HCT116 (cell line): Measurements from ENCODE around the gene DAPK2. TPM values are rescaled to one million over a fixed set of nuclear protein-coding genes. Genes with fewer than 3 reads are reported as not detected.

Source experiments
- ATAC-seq: fragments of 200-7000 bp; cut with Tn5 transposase; 2 replicates; pipeline ENCODE4 v1.9.1; 2020; ENCODE audit warnings: mild to moderate bottlenecking, moderate library complexity
- BruUV-seq: library from RNA; stranded (reverse); fragments of 400-500 nt; replicated peaks from 2 replicates; lab custom pipeline; 2021; lab: Mats Ljungman, UMichigan
- CTCF ChIA-PET: fragments of 300-600 bp; sonication (Branson Sonifier 250); formaldehyde crosslinking; loops from one replicate; lab custom pipeline; 2021; ENCODE audit warnings: antibody characterized with exemption; lab: Charles Lee
- POLR2A ChIA-PET: fragments of 300-600, 350-600 bp; sonication (Branson Sonifier 250); formaldehyde crosslinking; loops from one replicate; lab custom pipeline; 2021; ENCODE audit warnings: antibody characterized with exemption; lab: Charles Lee
- RAD21 ChIA-PET, 2 experiments: fragments of 300-600 bp; sonication (Branson Sonifier 250); formaldehyde crosslinking; loops; one replicate each; lab custom pipeline; 2023; ENCODE audit warnings: low total read pairs in 2 of 2; ENCODE audit not compliant: uncharacterized antibody in 2 of 2, unreplicated experiment in 2 of 2, low non-redundant PET in 1 of 2; lab: Charles Lee
- DNase-seq: peaks from one replicate; pipeline ENCODE4 v3.0.0-alpha.2; 2010; ENCODE audit warnings: low read depth, low spot score
- H2AFZ ChIP-seq: fragments of 200-600 bp; shearing (Covaris generic), sonication (generic); 2 replicates; pipeline ENCODE4 v1.6.1; 2017; ENCODE audit warnings: low read depth, mixed run types, mixed read lengths, antibody characterized with exemption, low read length; ENCODE audit not compliant: poor library complexity, severe bottlenecking
- H3K27ac ChIP-seq: 2 replicates; pipeline ENCODE4 v1.5.1; 2012; ENCODE audit warnings: low read depth, low read length
- H3K27me3 ChIP-seq: fragments of 200-600 bp; sonication (generic); 2 replicates; pipeline ENCODE4 v1.6.1; 2016; ENCODE audit warnings: mixed run types, low read length, mixed read lengths; ENCODE audit not compliant: insufficient read depth
- H3K36me3 ChIP-seq, 2 experiments: fragments of 200-500 bp in 1 of 2; fragments of 200-600 bp in 1 of 2; sonication (Bioruptor generic) in 1 of 2; sonication (generic) in 1 of 2; 2 replicates each; pipeline versions ENCODE4 v1.5.1 to v1.6.1; 2014 to 2016; ENCODE audit warnings: low read length in 2 of 2, inconsistent platforms in 1 of 2, mixed read lengths in 1 of 2, mixed run types in 1 of 2; ENCODE audit not compliant: insufficient read depth in 2 of 2, control insufficient read depth in 1 of 2
- H3K4me1 ChIP-seq, 2 experiments: fragments of 200-600 bp in 1 of 2; sonication (generic) in 1 of 2; 2 replicates each; pipeline versions ENCODE4 v1.5.1 to v1.6.1; 2012 to 2017; ENCODE audit warnings: low read length in 2 of 2, inconsistent platforms in 1 of 2, mild to moderate bottlenecking in 1 of 2, mixed read lengths in 1 of 2, mixed run types in 1 of 2, moderate library complexity in 1 of 2; ENCODE audit not compliant: insufficient read depth in 2 of 2, control insufficient read depth in 1 of 2
- H3K4me2 ChIP-seq: fragments of 200-600 bp; sonication (generic); 2 replicates; pipeline ENCODE4 v1.6.1; 2017; ENCODE audit warnings: mixed run types, low read length, mixed read lengths
- H3K4me3 ChIP-seq, 2 experiments: fragments of 200-600 bp in 1 of 2; sonication (generic) in 1 of 2; replicated peaks in 1 of 2; 2 replicates each; pipeline ENCODE4 v1.5.1; 2011 to 2016; ENCODE audit warnings: low read length in 2 of 2, control low read depth in 1 of 2, low read depth in 1 of 2, mild to moderate bottlenecking in 1 of 2, mixed read lengths in 1 of 2, mixed run types in 1 of 2
- H3K79me2 ChIP-seq: fragments of 200-600 bp; sonication (generic); 2 replicates; pipeline ENCODE4 v1.6.1; 2017; ENCODE audit warnings: mild to moderate bottlenecking, mixed run types, low read length, moderate library complexity, mixed read lengths; ENCODE audit not compliant: insufficient read depth
- H3K9ac ChIP-seq: fragments of 200-600 bp; sonication (generic); 2 replicates; pipeline ENCODE4 v1.6.1; 2016; ENCODE audit warnings: low read length, mixed read lengths
- H3K9me2 ChIP-seq: fragments of 200-600 bp; sonication (generic), shearing (Covaris generic); 2 replicates; pipeline ENCODE4 v1.6.1; 2017; ENCODE audit warnings: mixed run types, mild to moderate bottlenecking, moderate library complexity; ENCODE audit not compliant: insufficient read depth
- H3K9me3 ChIP-seq, 2 experiments: fragments of 200-500 bp in 1 of 2; fragments of 200-600 bp in 1 of 2; sonication (Bioruptor generic) in 1 of 2; sonication (generic) in 1 of 2; 2 replicates each; pipeline ENCODE4 v1.6.1; 2014 to 2017; ENCODE audit warnings: low read length in 2 of 2, mixed read lengths in 2 of 2, inconsistent platforms in 1 of 2, low read depth in 1 of 2, mild to moderate bottlenecking in 1 of 2, mixed run types in 1 of 2, moderate library complexity in 1 of 2; ENCODE audit not compliant: control insufficient read depth in 1 of 2, insufficient read depth in 1 of 2
- H4K20me1 ChIP-seq: fragments of 200-600 bp; sonication (generic), shearing (Covaris generic); 2 replicates; pipeline ENCODE4 v1.6.1; 2017; ENCODE audit warnings: mixed run types, mild to moderate bottlenecking, moderate library complexity; ENCODE audit not compliant: insufficient read depth
- CEBPB ChIP-seq: IDR thresholded peaks from 2 replicates; pipeline ENCODE4 v1.6.1; 2012; ENCODE audit warnings: low read depth
- EZH2 ChIP-seq: fragments of 200-600 bp; sonication (generic); IDR thresholded peaks from 2 replicates; pipeline ENCODE4 v1.6.1; 2017; ENCODE audit warnings: antibody characterized with exemption, mixed run types
- FOSL1 ChIP-seq: IDR thresholded peaks from 2 replicates; pipeline ENCODE4 v1.6.1; 2012; ENCODE audit warnings: low read depth
- JUND ChIP-seq: IDR thresholded peaks from 2 replicates; pipeline ENCODE4 v1.6.1; 2012
- POLR2A ChIP-seq: IDR thresholded peaks from 2 replicates; pipeline ENCODE4 v1.7.0; 2011; ENCODE audit warnings: borderline replicate concordance; ENCODE audit not compliant: insufficient read depth, insufficient read length; ENCODE audit errors: extremely low read depth
- POLR2AphosphoS5 ChIP-seq: IDR thresholded peaks from 2 replicates; pipeline ENCODE4 v1.6.1; 2011; ENCODE audit warnings: mild to moderate bottlenecking, low read depth, low read length, moderate library complexity
- SP1 ChIP-seq: IDR thresholded peaks from 2 replicates; pipeline ENCODE4 v1.6.1; 2012; ENCODE audit warnings: low read depth
- TCF7L2 ChIP-seq: IDR thresholded peaks from 2 replicates; pipeline ENCODE4 v1.7.0; 2011; ENCODE audit warnings: borderline replicate concordance, inconsistent platforms; ENCODE audit not compliant: insufficient read depth, insufficient read length; ENCODE audit errors: extremely low read depth
- ZFX ChIP-seq: fragments of 450-650 bp; IDR thresholded peaks from 2 replicates; pipeline ENCODE4 v1.6.1; 2017
- ZNF274 ChIP-seq: fragments of 200-500 bp; sonication (Bioruptor generic); IDR thresholded peaks from 2 replicates; pipeline ENCODE4 v1.6.1; 2014; ENCODE audit warnings: mild to moderate bottlenecking, low read depth, low read length, inconsistent platforms
- intact Hi-C: fragments of 100-400 bp; cut with micrococcal nuclease; formaldehyde crosslinking; loops from 2 replicates; pipeline ENCODE4 v1.10.0; 2022
- total RNA-seq: library from RNA; stranded (reverse); gene quantifications from one replicate; pipeline ENCODE4 v1.2.1, GENCODE V29; 2021; ENCODE audit not compliant: unreplicated experiment
- TF ChIP-seq, protein P1 (sequence below): IDR thresholded peaks from 2 replicates; pipeline ENCODE4 v1.6.1; 2012
- TF ChIP-seq, protein P2 (sequence below), 3 experiments: fragments of 200-600 bp in 1 of 3; sonication (generic) in 1 of 3; IDR thresholded peaks in 2 of 3; conservative IDR thresholded peaks in 1 of 3; 2 replicates each; pipeline ENCODE4 v1.5.1; 2012 to 2017; ENCODE audit warnings: low read depth in 2 of 3, low read length in 2 of 3, antibody characterized with exemption in 1 of 3, borderline replicate concordance in 1 of 3, control low read depth in 1 of 3, mild to moderate bottlenecking in 1 of 3, mixed read lengths in 1 of 3, mixed run types in 1 of 3, moderate library complexity in 1 of 3; ENCODE audit not compliant: insufficient read depth in 1 of 3
- TF ChIP-seq, protein P3 (sequence below): IDR thresholded peaks from 2 replicates; pipeline ENCODE4 v1.6.1; 2011; ENCODE audit warnings: mild to moderate bottlenecking, low read length, moderate library complexity; ENCODE audit not compliant: insufficient replicate concordance; ENCODE audit errors: extremely low read depth

The DAPK2 gene
- total RNA-seq, 1 experiment from 2014 or later = 4.8 TPM

DNA sequence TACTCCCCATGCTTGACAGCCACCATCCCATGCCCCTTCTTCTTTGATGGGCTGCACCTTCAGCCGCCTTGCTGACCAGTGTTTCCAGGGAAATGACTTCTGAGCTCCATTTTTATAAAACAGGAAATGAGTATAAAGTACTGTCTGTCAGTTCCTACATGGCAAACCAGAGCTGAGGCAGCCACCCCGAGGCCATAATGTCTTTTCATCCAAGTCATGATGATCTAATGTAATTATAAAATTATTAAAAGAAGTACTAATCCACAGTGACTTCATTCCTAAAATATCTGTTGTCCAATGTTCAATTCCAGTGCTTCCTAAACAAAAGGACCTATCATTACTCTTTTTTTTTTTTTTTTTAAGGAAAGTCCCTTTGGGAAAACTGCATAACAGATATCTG lies 137.3 kb downstream of the DAPK2 start:
- Histone ChIP-seq H3K4me2 (no peak overlapping the region), H3K79me2 (no peaks in the 10 kb centered on the region), H4K20me1 (no peaks in the 10 kb centered on the region), H3K4me1 (no peaks in the 10 kb centered on the region)
- POLR2A ChIA-PET = no interaction called here
- TF ChIP-seq EZH2 = no peak
- TF ChIP-seq POLR2AphosphoS5 = no peak
- TF ChIP-seq TCF7L2 = no peak
- no peak for TF ChIP-seq SP1
- TF ChIP-seq, all 23 proteins: peak for 0
- ChIA-PET CTCF (no interaction called here), RAD21 (no interaction called here)
- Histone ChIP-seq H3K9ac (no peak overlapping the region), H3K9me3 (no peaks in the 10 kb centered on the region), H3K9me2 (no peaks in the 10 kb centered on the region), H3K27me3 (no peaks in the 10 kb centered on the region), H3K27ac (no peak overlapping the region), H3K36me3 (no peaks in the 10 kb centered on the region), H2AFZ (no peak overlapping the region), H3K4me3 (no peak overlapping the region)
- intact Hi-C loops = no loop called here
- no peak for ATAC-seq
- no peak for DNase-seq
- BruUV-seq = no TSS peak

DNA sequence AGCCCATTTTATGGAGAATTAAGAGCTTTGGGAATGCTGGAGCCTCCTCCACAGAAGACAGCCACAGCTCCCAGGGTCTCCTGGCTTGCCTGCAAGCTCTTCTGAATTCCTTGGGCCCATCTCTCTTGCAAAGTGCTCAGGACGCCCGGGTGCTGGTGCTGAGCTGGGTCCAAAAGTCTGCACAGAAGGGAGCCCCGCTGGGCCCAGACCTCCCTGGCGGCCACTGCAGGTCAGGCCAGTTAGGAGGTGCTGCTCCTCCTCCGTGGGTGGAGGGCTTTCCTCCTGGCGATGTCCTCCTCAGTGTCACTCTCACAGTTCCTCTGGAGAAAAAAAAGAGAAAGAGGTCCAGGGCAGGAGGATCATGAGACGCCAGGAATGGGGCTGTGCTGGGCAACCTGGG lies 138.0 kb downstream of the DAPK2 start:
- POLR2A ChIA-PET = no interaction called here
- no peak overlapping the region for H3K4me2 ChIP-seq
- H3K27ac ChIP-seq = no peak overlapping the region
- H3K9ac ChIP-seq = no peak overlapping the region
- ATAC-seq = no peak
- H3K4me1 ChIP-seq = no peaks in the 10 kb centered on the region
- RAD21 ChIA-PET = no interaction called here
- intact Hi-C loops = no loop called here
- no peaks in the 10 kb centered on the region for H3K9me3 ChIP-seq
- H2AFZ ChIP-seq = no peak overlapping the region
- no peaks in the 10 kb centered on the region for H4K20me1 ChIP-seq
- no peaks in the 10 kb centered on the region for H3K9me2 ChIP-seq
- CTCF ChIA-PET = no interaction called here
- no peak for DNase-seq
- H3K4me3 ChIP-seq = no peak overlapping the region
- no peaks in the 10 kb centered on the region for H3K27me3 ChIP-seq
- no peaks in the 10 kb centered on the region for H3K36me3 ChIP-seq
- TF ChIP-seq, protein P1, sequence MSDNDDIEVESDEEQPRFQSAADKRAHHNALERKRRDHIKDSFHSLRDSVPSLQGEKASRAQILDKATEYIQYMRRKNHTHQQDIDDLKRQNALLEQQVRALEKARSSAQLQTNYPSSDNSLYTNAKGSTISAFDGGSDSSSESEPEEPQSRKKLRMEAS = no peak
- no peak for TF ChIP-seq FOSL1
- no peak for TF ChIP-seq TCF7L2
- no peak for TF ChIP-seq CEBPB
- TF ChIP-seq ZFX = no peak
- TF ChIP-seq POLR2A = no peak
- TF ChIP-seq, protein P2, sequence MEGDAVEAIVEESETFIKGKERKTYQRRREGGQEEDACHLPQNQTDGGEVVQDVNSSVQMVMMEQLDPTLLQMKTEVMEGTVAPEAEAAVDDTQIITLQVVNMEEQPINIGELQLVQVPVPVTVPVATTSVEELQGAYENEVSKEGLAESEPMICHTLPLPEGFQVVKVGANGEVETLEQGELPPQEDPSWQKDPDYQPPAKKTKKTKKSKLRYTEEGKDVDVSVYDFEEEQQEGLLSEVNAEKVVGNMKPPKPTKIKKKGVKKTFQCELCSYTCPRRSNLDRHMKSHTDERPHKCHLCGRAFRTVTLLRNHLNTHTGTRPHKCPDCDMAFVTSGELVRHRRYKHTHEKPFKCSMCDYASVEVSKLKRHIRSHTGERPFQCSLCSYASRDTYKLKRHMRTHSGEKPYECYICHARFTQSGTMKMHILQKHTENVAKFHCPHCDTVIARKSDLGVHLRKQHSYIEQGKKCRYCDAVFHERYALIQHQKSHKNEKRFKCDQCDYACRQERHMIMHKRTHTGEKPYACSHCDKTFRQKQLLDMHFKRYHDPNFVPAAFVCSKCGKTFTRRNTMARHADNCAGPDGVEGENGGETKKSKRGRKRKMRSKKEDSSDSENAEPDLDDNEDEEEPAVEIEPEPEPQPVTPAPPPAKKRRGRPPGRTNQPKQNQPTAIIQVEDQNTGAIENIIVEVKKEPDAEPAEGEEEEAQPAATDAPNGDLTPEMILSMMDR (IDR thresholded peaks at IDR 0.05 in 2 of 3, conservative IDR thresholded peaks at IDR 0.05 in 1 of 3; ENCODE audit: borderline replicate concordance in 1 of 3, insufficient read depth in 1 of 3, low read depth in 2 of 3, low read length in 2 of 3) = no peak
- TF ChIP-seq JUND = no peak
- TF ChIP-seq, protein P3, sequence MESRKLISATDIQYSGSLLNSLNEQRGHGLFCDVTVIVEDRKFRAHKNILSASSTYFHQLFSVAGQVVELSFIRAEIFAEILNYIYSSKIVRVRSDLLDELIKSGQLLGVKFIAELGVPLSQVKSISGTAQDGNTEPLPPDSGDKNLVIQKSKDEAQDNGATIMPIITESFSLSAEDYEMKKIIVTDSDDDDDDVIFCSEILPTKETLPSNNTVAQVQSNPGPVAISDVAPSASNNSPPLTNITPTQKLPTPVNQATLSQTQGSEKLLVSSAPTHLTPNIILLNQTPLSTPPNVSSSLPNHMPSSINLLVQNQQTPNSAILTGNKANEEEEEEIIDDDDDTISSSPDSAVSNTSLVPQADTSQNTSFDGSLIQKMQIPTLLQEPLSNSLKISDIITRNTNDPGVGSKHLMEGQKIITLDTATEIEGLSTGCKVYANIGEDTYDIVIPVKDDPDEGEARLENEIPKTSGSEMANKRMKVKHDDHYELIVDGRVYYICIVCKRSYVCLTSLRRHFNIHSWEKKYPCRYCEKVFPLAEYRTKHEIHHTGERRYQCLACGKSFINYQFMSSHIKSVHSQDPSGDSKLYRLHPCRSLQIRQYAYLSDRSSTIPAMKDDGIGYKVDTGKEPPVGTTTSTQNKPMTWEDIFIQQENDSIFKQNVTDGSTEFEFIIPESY = no peak
- TF ChIP-seq EZH2 = no peak
- no peak for TF ChIP-seq POLR2AphosphoS5
- TF ChIP-seq ZNF274 = no peak
- no peaks in the 10 kb centered on the region for H3K79me2 ChIP-seq
- BruUV-seq = no TSS peak
